OCI-LY7 (cell line): ENCODE results near the gene SMIM29. TPM values are rescaled to one million over a fixed set of nuclear protein-coding genes. Genes with fewer than 3 reads are reported as not detected.
"Not testable (repeated sequence)": the region's sequence is repeated elsewhere in the genome, so short reads cannot be mapped to it uniquely, and the experiment has no call there.

Experiments used
- BruUV-seq: library from RNA; stranded (reverse); fragments of 400-500 nt; replicated peaks from 2 replicates; lab custom pipeline; 2021; lab: Mats Ljungman, UMichigan
- CTCF ChIA-PET: fragments of 300-600 bp; sonication (Branson Sonifier 250); formaldehyde crosslinking; loops from one replicate; lab custom pipeline; 2022; ENCODE audit warnings: antibody characterized with exemption; ENCODE audit not compliant: unreplicated experiment; lab: Charles Lee
- POLR2A ChIA-PET: fragments of 300-600 bp; sonication (Branson Sonifier 250); formaldehyde crosslinking; loops from one replicate; lab custom pipeline; 2022; ENCODE audit warnings: antibody characterized with exemption; lab: Charles Lee
- DNase-seq: peaks from one replicate; pipeline ENCODE4 v3.0.0-alpha.2; 2015; ENCODE audit warnings: low spot score
- H2AFZ ChIP-seq: fragments of 200-600 bp; sonication (generic), shearing (Covaris generic); 2 replicates; pipeline ENCODE4 v1.6.1; 2014; ENCODE audit warnings: mild to moderate bottlenecking, antibody characterized with exemption, low read length, moderate library complexity
- H3K27ac ChIP-seq: fragments of 200-600 bp; sonication (generic); 2 replicates; pipeline ENCODE4 v1.5.1; 2014; ENCODE audit warnings: mixed run types, low read depth, mild to moderate bottlenecking, moderate library complexity, low read length, inconsistent platforms; ENCODE audit not compliant: poor library complexity, severe bottlenecking
- H3K36me3 ChIP-seq: fragments of 200-600 bp; sonication (generic); 2 replicates; pipeline ENCODE4 v1.6.1; 2014; ENCODE audit warnings: mild to moderate bottlenecking, antibody characterized with exemption, low read length, moderate library complexity, mixed read lengths; ENCODE audit not compliant: insufficient read depth
- H3K4me1 ChIP-seq: fragments of 200-600 bp; sonication (generic); 2 replicates; pipeline ENCODE4 v1.5.1; 2014; ENCODE audit warnings: mild to moderate bottlenecking, low read length; ENCODE audit not compliant: insufficient read depth, poor library complexity, severe bottlenecking
- H3K4me2 ChIP-seq: fragments of 200-600 bp; sonication (generic); 2 replicates; pipeline ENCODE4 v1.6.1; 2014; ENCODE audit warnings: mild to moderate bottlenecking, low read length
- H3K4me3 ChIP-seq: fragments of 200-600 bp; sonication (generic); 2 replicates; pipeline ENCODE4 v1.5.1; 2014; ENCODE audit warnings: mild to moderate bottlenecking, low read depth, low read length; ENCODE audit not compliant: poor library complexity, severe bottlenecking
- H3K79me2 ChIP-seq: fragments of 200-600 bp; sonication (generic); 2 replicates; pipeline ENCODE4 v1.6.1; 2016; ENCODE audit warnings: low read depth, mild to moderate bottlenecking, low read length, moderate library complexity, mixed read lengths; ENCODE audit not compliant: insufficient read depth
- H3K9me2 ChIP-seq: fragments of 200-600 bp; sonication (generic); 2 replicates; pipeline ENCODE4 v1.6.1; 2016; ENCODE audit warnings: mild to moderate bottlenecking, low read length, mixed read lengths; ENCODE audit not compliant: insufficient read depth
- H3K9me3 ChIP-seq: fragments of 200-600 bp; sonication (generic); 2 replicates; pipeline ENCODE4 v1.6.1; 2014; ENCODE audit warnings: mild to moderate bottlenecking, mixed run types, low read length, mixed read lengths
- H4K20me1 ChIP-seq: fragments of 200-600 bp; sonication (generic); 2 replicates; pipeline ENCODE4 v1.6.1; 2014; ENCODE audit warnings: mild to moderate bottlenecking, antibody characterized with exemption, low read length, moderate library complexity, mixed read lengths; ENCODE audit not compliant: insufficient read depth
- CTCF ChIP-seq: fragments of 200-600 bp; sonication (generic); conservative IDR thresholded peaks from 2 replicates; pipeline ENCODE4 v1.5.1; 2014; ENCODE audit warnings: mild to moderate bottlenecking, antibody characterized with exemption, low read length, moderate library complexity, mixed read lengths
- EZH2phosphoT487 ChIP-seq: fragments of 200-600 bp; sonication (generic); IDR thresholded peaks from 2 replicates; pipeline ENCODE4 v1.6.1; 2018; ENCODE audit warnings: low read depth, borderline replicate concordance, mild to moderate bottlenecking, mixed run types, antibody characterized with exemption, low read length, moderate library complexity, mixed read lengths
- intact Hi-C: fragments of 100-400 bp; cut with micrococcal nuclease; formaldehyde crosslinking; loops from one replicate; pipeline ENCODE4 v1.10.0; 2022; ENCODE audit not compliant: unreplicated experiment
- total RNA-seq, 2 experiments: library from RNA; depleted of rRNA in 1 of 2; stranded (reverse); fragments of >200 nt in 1 of 2; shearing (Covaris generic) in 1 of 2; gene quantifications; 2 replicates each; pipeline ENCODE4 v1.2.3, GENCODE V29; 2014 to 2022

SMIM29 gene
- total RNA-seq, 2 experiments from 2014 or later, result 17.3 to 21.3 TPM

GRCh38 chr6:34259529-34260069, 10.8 kb upstream of the SMIM29 start:
- CTCF ChIA-PET, result no interaction called here
- Histone ChIP-seq H3K79me2 (no peaks in the 10 kb centered on the region), H2AFZ (no peak overlapping the region), H3K4me1 (no peaks in the 10 kb centered on the region), H3K27ac (no peak overlapping the region), H3K36me3 (no peaks in the 10 kb centered on the region), H3K4me3 (no peak overlapping the region), H3K9me2 (no peaks in the 10 kb centered on the region), H4K20me1 (no peaks in the 10 kb centered on the region), H3K9me3 (0 out of 2 replicates have a peak, but pooled peaks cover 6% of the 10 kb centered on the region), H3K4me2 (no peak overlapping the region)
- intact Hi-C loops, result no loop called here
- no peak for DNase-seq
- POLR2A ChIA-PET, result interaction anchor here (0.6 kb wide), 1 partner anchor 16 kb away, joined by 3 read pairs; no protein-coding TSS in a partner anchor
- no TSS peak for BruUV-seq
- TF ChIP-seq EZH2phosphoT487, result no peak
- no peak for TF ChIP-seq CTCF

GRCh38 chr6:34252395-34252794, 3.6 kb upstream of the SMIM29 start:
- H3K9me2 ChIP-seq, H2AFZ ChIP-seq, H3K9me3 ChIP-seq, H3K4me2 ChIP-seq, H3K4me3 ChIP-seq, BruUV-seq, H3K79me2 ChIP-seq, intact Hi-C loops, DNase-seq, H4K20me1 ChIP-seq, H3K27ac ChIP-seq, CTCF ChIA-PET, POLR2A ChIA-PET, H3K36me3 ChIP-seq: not testable (repeated sequence)
- H3K4me1 ChIP-seq, result peaks cover 15% of the 10 kb centered on the region

- BruUV-seq, result no TSS peak
Measured at GRCh38 chr6:34249469-34250261, 859 bp upstream of the SMIM29 start.

More at GRCh38 chr6:34249469-34250261, 859 bp upstream of the SMIM29 start:
- Histone ChIP-seq H3K36me3 (peaks cover 24% of the 10 kb centered on the region; the same call in 1 of the 2 replicates), H2AFZ (peak overlapping the region; percentile 91), H3K27ac (no peak overlapping the region), H3K9me2 (no peaks in the 10 kb centered on the region), H3K4me1 (peaks cover 28% of the 10 kb centered on the region), H3K4me2 (peak overlapping the region; percentile 77), H3K4me3 (peak overlapping the region; percentile 81), H3K9me3 (no peaks in the 10 kb centered on the region), H3K79me2 (no peaks in the 10 kb centered on the region), H4K20me1 (no peaks in the 10 kb centered on the region)
- ChIA-PET POLR2A (interaction anchor here (0.7 to 1.6 kb wide), 7 partner anchors 13 to 905 kb away, joined by 3 to 7 read pairs (median 4); partner anchors contain the start of genes HMGA1 and NUDT3), CTCF (interaction anchor here (0.6 to 2.6 kb wide), 4 partner anchors 54 to 166 kb away, joined by 3 to 18 read pairs (median 3); no protein-coding TSS in a partner anchor)
- no peak for DNase-seq
- TF ChIP-seq CTCF (no peak), EZH2phosphoT487 (no peak)
- intact Hi-C loops, result loop anchor here (1.0 to 5.0 kb wide), 7 partner anchors 143 to 893 kb away; partner anchors contain the start of genes NUDT3, RPS10 and TCP11
